Measurements from ENCODE around the gene NTHL1.

DNA sequence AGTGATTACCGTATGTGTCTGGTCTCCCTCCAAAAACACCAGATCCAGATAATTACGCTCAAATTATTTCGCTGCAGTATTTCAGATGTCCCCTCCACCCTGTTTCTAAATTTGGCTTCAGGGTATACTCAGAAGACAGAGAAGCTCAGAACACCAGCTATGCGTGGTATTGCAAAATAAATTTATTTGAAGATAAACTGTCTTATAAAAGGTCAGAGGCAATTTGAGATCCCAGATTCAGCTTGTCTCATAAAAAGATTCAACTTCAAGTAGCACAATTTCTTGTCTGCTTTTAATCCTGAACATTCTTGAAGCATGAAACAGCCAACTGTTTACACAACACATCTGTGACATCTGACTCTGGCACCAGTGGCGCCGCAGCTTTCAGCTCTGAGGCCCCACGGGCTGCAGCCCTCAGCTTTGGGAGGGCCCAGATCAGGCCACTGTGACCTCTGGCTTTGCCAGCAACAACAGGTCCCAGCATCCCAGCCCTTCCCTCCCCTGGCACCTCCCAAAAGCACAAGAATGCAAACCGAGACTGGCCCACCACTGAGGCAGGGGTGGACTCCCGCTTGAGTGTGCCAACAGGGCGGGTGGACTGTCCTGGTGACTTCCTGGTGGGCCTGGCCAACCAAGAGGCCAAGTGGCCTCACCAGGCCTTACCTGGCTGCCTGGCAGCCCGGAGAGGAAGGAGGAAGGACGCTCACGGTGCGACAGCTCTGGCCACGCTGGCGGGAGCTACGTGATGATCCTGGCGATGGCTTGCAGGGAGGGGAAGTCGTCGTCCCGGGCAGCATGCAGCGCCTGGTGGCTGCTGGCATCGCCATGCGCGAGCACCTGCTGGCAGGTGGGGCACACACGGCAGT, 49.9 kb downstream of the NTHL1 start:
- TF ChIP-seq, protein P1, sequence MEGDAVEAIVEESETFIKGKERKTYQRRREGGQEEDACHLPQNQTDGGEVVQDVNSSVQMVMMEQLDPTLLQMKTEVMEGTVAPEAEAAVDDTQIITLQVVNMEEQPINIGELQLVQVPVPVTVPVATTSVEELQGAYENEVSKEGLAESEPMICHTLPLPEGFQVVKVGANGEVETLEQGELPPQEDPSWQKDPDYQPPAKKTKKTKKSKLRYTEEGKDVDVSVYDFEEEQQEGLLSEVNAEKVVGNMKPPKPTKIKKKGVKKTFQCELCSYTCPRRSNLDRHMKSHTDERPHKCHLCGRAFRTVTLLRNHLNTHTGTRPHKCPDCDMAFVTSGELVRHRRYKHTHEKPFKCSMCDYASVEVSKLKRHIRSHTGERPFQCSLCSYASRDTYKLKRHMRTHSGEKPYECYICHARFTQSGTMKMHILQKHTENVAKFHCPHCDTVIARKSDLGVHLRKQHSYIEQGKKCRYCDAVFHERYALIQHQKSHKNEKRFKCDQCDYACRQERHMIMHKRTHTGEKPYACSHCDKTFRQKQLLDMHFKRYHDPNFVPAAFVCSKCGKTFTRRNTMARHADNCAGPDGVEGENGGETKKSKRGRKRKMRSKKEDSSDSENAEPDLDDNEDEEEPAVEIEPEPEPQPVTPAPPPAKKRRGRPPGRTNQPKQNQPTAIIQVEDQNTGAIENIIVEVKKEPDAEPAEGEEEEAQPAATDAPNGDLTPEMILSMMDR (conservative IDR thresholded peaks at IDR 0.05) = no peak
- no peak for TF ChIP-seq ZFX (IDR thresholded peaks at IDR 0.05)
